Measurements from ENCODE around the gene JAKMIP2. TPM values are rescaled to one million over a fixed set of nuclear protein-coding genes. Genes with fewer than 3 reads are reported as not detected.

JAKMIP2 gene
- total RNA-seq, 1 experiment from 2014 or later, result not detected

- no peak for ATAC-seq
- intact Hi-C loops (cut with micrococcal nuclease; ENCODE audit: unreplicated experiment) (no loop called here), in situ Hi-C loops (cut with HindIII; ENCODE audit: low pct_unique_long_range_greater_than_20kb, low sequenced_read_pairs) (no loop called here)
- no peaks in the 10 kb centered on the region for H3K4me1 ChIP-seq (ENCODE audit: control insufficient read depth, insufficient read depth, low read length)
- POLR2A ChIA-PET, result no interaction called here
- H3K27me3 ChIP-seq (ENCODE audit: control insufficient read depth, insufficient read depth, low read length), result no peaks in the 10 kb centered on the region
- CTCF ChIA-PET, result no interaction called here
- no TSS peak for BruUV-seq (replicated peaks)
- H3K36me3 ChIP-seq (ENCODE audit: control insufficient read depth, insufficient read depth, low read length), result no peaks in the 10 kb centered on the region
- H3K4me3 ChIP-seq (ENCODE audit: low read depth in 2 of 2, low read length in 2 of 2), result no peak overlapping the region
- no peak overlapping the region for H3K27ac ChIP-seq (ENCODE audit: low read length)
- no peak for TF ChIP-seq TCF7L2 (IDR thresholded peaks at IDR 0.05; ENCODE audit: low read depth, low read length)
- no peak for TF ChIP-seq SIN3A (IDR thresholded peaks at IDR 0.05; ENCODE audit: borderline replicate concordance, insufficient read depth, low read depth, low read length)
- TF ChIP-seq REST (IDR thresholded peaks at IDR 0.05; ENCODE audit: insufficient read depth in 1 of 2, low read depth in 2 of 2, low read length in 1 of 2), result no peak
- no peak for TF ChIP-seq POLR2AphosphoS5 (IDR thresholded peaks at IDR 0.05; ENCODE audit: low read depth, low read length)
- TF ChIP-seq CTCF (IDR thresholded peaks at IDR 0.05), result no peak
- no peak for DNase-seq (ENCODE audit: low read depth, low spot score)
- no peaks in the 10 kb centered on the region for H3K9me3 ChIP-seq (ENCODE audit: control insufficient read depth, insufficient read depth, low read depth, low read length)
Observed at GRCh38 chr5:147773587-147773986, 8.9 kb downstream of the JAKMIP2 start.

GRCh38 chr5:147773139-147773538, 9.4 kb downstream of the JAKMIP2 start:
- Histone ChIP-seq H3K4me1 (ENCODE audit: control insufficient read depth, insufficient read depth, low read length) (no peaks in the 10 kb centered on the region), H3K36me3 (ENCODE audit: control insufficient read depth, insufficient read depth, low read length) (no peaks in the 10 kb centered on the region), H3K4me3 (ENCODE audit: low read depth in 2 of 2, low read length in 2 of 2) (no peak overlapping the region), H3K27me3 (ENCODE audit: control insufficient read depth, insufficient read depth, low read length) (no peaks in the 10 kb centered on the region), H3K27ac (ENCODE audit: low read length) (no peak overlapping the region), H3K9me3 (ENCODE audit: control insufficient read depth, insufficient read depth, low read depth, low read length) (no peaks in the 10 kb centered on the region)
- ChIA-PET CTCF (no interaction called here), POLR2A (interaction anchor here (0.8 kb wide), 1 partner anchor 368 kb away, joined by 6 read pairs; no protein-coding TSS in a partner anchor)
- in situ Hi-C loops (cut with HindIII; ENCODE audit: low pct_unique_long_range_greater_than_20kb, low sequenced_read_pairs) (no loop called here), intact Hi-C loops (cut with micrococcal nuclease; ENCODE audit: unreplicated experiment) (no loop called here)
- ATAC-seq (no peak), DNase-seq (ENCODE audit: low read depth, low spot score) (no peak)
- no peak for TF ChIP-seq TCF7L2 (IDR thresholded peaks at IDR 0.05; ENCODE audit: low read depth, low read length)
- TF ChIP-seq SIN3A (IDR thresholded peaks at IDR 0.05; ENCODE audit: borderline replicate concordance, insufficient read depth, low read depth, low read length), result no peak
- TF ChIP-seq POLR2AphosphoS5 (IDR thresholded peaks at IDR 0.05; ENCODE audit: low read depth, low read length), result no peak
- no TSS peak for BruUV-seq (replicated peaks)

- DNase-seq (ENCODE audit: low read depth, low spot score) (no peak), ATAC-seq (no peak)
- no TSS peak for BruUV-seq (replicated peaks)
- no peak overlapping the region for H3K4me3 ChIP-seq (ENCODE audit: low read depth in 2 of 2, low read length in 2 of 2)
- no peaks in the 10 kb centered on the region for H3K4me1 ChIP-seq (ENCODE audit: control insufficient read depth, insufficient read depth, low read length)
- intact Hi-C loops (cut with micrococcal nuclease; ENCODE audit: unreplicated experiment) (no loop called here), in situ Hi-C loops (cut with HindIII; ENCODE audit: low pct_unique_long_range_greater_than_20kb, low sequenced_read_pairs) (no loop called here)
- TF ChIP-seq POLR2AphosphoS5 (IDR thresholded peaks at IDR 0.05; ENCODE audit: low read depth, low read length), result no peak
- no peak for TF ChIP-seq TCF7L2 (IDR thresholded peaks at IDR 0.05; ENCODE audit: low read depth, low read length)
- no peak for TF ChIP-seq REST (IDR thresholded peaks at IDR 0.05; ENCODE audit: insufficient read depth in 1 of 2, low read depth in 2 of 2, low read length in 1 of 2)
- no peak for TF ChIP-seq SIN3A (IDR thresholded peaks at IDR 0.05; ENCODE audit: borderline replicate concordance, insufficient read depth, low read depth, low read length)
- TF ChIP-seq CTCF (IDR thresholded peaks at IDR 0.05), result no peak
- no peak overlapping the region for H3K27ac ChIP-seq (ENCODE audit: low read length)
- ChIA-PET CTCF (no interaction called here), POLR2A (no interaction called here)
- H3K9me3 ChIP-seq (ENCODE audit: control insufficient read depth, insufficient read depth, low read depth, low read length), result no peaks in the 10 kb centered on the region
- H3K36me3 ChIP-seq (ENCODE audit: control insufficient read depth, insufficient read depth, low read length), result no peaks in the 10 kb centered on the region; the same call in 1 of the 2 replicates
- no peaks in the 10 kb centered on the region for H3K27me3 ChIP-seq (ENCODE audit: control insufficient read depth, insufficient read depth, low read length)
Observed at GRCh38 chr5:147767048-147767447, 15.5 kb downstream of the JAKMIP2 start.

All from Panc1 (cell line).